CD1c-positive myeloid dendritic cell (primary cell): ENCODE data around the gene SPATA31D4.

ENCODE experiments used
- DNase-seq: peaks from one replicate; pipeline ENCODE4 v3.0.0-alpha.2; 2016; ENCODE audit errors: extremely low spot score

The SPATA31D4 gene

DNA sequence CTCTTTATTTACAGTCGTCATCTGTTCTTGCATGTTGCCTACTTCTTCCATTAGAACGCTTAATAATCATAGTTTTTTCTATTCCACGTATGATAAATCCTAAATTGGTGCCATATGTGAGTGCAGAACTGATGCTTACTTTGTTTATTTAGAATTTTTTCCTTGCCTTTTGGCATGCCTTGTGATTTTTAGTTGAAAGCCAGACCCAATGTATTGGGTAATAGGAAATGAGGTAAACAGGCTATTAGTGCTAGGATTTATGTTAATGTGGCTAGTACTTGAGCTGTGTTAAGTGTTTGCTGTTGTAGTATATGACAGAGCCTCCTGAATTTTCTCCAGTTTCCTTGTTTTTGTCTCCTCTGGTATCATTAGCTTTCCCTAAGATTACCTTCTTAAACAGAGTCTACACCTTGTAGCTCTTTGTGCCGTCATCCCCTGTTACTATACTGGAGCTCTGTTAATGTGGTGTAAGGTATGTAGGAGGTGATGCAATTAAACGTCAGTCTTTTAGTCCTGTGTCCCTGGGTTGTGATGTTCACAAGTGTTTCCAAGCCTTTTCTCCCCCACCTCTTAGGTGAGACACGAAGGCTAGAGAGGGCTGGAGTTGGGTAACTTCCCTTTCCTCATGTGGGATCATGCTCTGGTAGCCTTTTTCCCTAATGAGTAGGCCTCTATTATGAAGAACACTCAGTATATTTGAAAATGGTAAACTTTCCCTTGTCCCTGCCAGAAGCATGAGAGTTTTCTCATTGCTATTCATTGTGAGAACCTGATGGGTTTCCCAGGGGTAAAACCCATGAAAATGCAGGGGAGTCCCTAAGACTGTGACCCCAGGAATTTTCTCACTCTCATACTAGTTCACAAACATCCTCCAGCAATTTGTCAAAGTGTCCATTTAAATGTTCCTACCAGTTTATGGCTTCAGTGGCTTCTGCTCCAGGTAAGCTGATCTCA, 36.3 kb downstream of the SPATA31D4 start:
- DNase-seq: no peak

DNA sequence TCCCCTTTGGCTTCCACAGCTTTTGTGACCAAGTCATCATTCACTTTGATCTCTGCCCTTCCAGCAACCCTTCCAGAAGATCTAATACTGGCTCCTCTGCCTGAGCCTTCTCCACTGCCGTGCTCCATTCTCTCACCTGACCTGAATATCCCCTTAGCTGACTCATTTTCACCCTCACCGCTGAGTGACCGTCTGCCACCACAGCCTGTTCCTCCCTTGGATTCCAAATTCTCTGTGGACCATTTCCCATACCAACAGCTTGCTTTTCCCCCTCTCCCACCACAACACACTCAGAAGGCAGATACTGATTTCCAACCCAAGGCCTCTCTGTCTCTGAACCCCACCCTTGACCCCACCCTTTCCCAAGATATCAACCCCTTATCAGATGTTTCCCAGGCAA, 39.8 kb downstream of the SPATA31D4 start:
- no peak for DNase-seq

DNA sequence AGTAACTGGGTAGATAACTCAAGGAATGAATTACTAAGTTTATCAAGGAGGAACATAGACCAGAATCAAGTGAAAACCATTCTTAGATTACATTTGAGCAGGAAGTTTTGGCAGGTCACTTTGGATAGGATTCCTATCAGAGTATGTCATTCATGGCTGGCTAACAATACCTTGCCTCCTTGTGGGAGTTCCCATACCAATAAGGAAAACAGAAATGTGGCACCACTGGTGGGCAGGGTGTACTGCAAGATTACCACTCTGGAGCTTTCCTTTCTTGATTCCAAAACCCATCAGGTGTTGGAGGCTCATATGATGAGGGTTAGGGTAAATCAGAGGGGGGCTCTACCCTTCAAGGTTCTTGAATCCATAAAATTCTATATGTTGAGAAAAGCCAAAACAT, 41.7 kb downstream of the SPATA31D4 start:
- no peak for DNase-seq

DNA sequence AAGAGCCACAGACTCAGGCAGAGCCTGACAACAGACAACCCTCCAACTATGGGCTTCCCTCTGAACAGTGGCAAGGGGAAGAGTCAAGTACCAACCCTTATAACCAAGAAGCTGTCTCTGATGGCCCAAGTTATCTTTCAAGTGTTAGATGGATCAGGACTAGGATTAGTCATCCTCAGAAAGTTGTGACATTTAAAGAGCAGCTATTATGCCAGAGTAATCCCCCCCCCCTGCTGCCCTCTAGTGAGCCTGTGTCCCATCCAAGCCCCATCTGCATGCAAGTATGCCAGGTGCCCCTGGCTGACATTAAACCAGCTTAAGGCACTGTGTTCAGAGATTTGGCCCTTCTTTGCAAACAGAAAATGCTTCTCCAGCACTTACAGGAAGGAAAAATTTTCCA, 43.5 kb downstream of the SPATA31D4 start:
- DNase-seq: no peak

DNA sequence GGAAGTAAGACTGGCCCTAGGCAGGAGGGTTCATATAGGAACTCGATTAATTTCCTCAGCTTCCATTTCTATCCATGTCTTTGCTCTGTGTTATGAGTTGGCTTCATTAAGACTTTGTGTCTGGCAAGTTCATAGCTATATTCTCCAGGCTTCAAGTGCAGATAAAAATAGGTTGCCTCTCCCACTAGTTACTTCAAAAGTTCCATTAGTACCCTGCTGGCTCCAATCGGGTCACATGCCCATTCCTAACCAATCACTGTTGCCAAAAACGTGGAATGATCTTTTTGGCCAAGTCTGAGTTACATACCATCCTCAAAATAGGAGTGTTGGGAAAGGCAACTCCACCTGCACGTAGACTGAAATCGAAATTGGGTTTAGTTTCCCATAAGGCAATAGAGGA, 46.5 kb downstream of the SPATA31D4 start:
- DNase-seq: no peak

DNA sequence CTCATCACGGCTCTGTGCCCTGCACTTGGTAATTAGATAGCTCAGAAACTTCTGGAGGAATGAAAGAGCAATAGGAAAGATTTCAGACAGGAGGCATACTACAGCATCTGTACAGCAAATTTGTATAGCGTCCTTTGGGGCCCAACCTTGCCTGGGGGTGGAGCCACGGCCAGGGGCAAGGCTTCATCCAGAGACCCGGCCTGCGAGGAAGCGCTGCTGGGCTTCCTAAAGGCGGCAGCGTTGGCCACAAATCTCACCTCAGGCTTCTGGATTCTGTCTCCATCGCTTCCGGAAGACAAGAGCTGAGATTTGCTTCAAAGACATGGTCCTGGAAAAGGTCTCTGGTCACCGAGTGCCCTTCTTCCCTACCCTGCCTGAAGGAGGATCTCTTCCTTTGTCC, 48.1 kb downstream of the SPATA31D4 start:
- DNase-seq: no peak

DNA sequence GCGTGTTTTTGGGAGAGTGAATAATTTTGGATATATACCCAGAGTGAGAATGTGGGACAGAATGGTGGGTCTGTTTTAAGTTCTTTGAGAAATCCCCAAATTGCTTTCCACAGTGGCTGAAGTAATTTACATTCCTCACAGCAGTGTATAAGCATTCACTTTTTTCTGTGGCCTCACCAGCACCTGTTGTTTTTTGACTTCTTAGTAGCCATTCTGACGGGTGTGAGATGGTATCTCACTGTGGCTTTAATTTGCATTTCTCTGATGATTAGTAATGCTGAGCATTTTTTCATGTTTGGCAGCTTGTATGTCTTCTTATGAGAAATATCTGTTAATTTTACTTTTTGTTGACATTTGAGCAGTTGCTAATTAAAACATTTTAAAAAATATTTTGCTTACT, 51.0 kb downstream of the SPATA31D4 start:
- no peak for DNase-seq

DNA sequence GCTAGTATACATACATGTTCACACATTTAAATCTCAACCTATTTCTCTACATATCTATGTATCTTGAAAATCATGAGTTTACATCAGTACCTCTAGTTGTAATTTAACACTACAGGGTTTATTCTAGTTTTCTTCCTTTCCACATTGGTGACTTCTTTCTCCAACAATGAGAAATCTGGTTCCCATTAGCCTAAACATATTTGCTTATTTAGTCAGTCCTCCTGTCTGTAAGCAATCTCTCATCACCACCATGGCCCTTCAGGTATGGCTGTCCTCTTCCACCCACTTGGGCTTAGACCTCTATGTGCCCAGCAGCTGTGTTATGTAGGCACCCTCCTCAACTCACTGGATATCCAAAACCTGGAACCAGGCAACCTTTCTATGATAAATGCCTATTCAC, 52.3 kb downstream of the SPATA31D4 start:
- DNase-seq: no peak

DNA sequence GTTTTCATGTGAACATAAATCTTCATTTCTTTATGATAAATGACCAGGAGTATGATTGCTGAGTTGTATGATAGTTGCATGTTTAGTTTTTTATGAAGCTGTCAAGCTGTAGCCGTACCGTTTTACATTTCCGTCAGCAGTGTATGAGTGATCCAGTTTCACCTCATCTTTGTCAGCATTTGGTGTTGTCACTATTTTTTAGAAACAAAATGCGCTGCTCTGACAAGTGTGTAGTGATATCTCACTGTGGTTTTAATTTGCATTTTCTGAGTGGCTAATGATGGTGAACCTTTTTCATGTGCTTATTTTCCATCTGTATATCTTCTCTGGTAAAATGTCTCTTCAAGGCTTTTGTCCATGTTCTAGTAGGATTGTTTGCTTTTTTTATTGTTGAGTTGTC, 53.7 kb downstream of the SPATA31D4 start:
- no peak for DNase-seq
